HEK293 (cell line): ENCODE results near the gene NUDT3.

Experiments
- CTCF ChIA-PET: fragments of 350-600 bp; formaldehyde crosslinking; extraction: SDS; loops from one replicate; lab custom pipeline; 2021; ENCODE audit warnings: antibody characterized with exemption; lab: Yijun Ruan, JAX
- POLR2A ChIA-PET: fragments of 300-600 bp; formaldehyde crosslinking; extraction: SDS; loops from one replicate; lab custom pipeline; 2020; ENCODE audit warnings: antibody characterized with exemption, inconsistent platforms; lab: Yijun Ruan, JAX
- H3K27ac ChIP-seq: fragments of 200-500 bp; sonication (Bioruptor generic); 2 replicates; pipeline ENCODE4 v1.5.1; 2014; ENCODE audit warnings: low read depth, low read length, control low read depth, inconsistent platforms; ENCODE audit errors: extremely low read depth
- H3K36me3 ChIP-seq, 2 experiments: fragments of 200-500 bp in 1 of 2; sonication (Bioruptor generic) in 1 of 2; 1 replicate in 1 of 2; 2 replicates in 1 of 2; pipeline ENCODE4 v1.5.1; 2014 to 2017; ENCODE audit warnings: inconsistent platforms in 2 of 2, low read length in 2 of 2; ENCODE audit not compliant: control insufficient read depth in 2 of 2, insufficient read depth in 1 of 2
- H3K4me1 ChIP-seq: fragments of 200-500 bp; sonication (Bioruptor generic); 2 replicates; pipeline ENCODE4 v1.5.1; 2014; ENCODE audit warnings: mild to moderate bottlenecking, low read length, inconsistent platforms; ENCODE audit not compliant: control insufficient read depth, insufficient read depth
- H3K4me3 ChIP-seq: 2 replicates; pipeline ENCODE4 v1.5.1; 2011; ENCODE audit warnings: low read depth, mild to moderate bottlenecking, control low read depth, low read length, moderate library complexity
- H3K9me3 ChIP-seq: fragments of 200-500 bp; sonication (Bioruptor generic); 2 replicates; pipeline ENCODE4 v1.5.1; 2014; ENCODE audit warnings: low read depth, low read length, inconsistent platforms; ENCODE audit not compliant: control insufficient read depth, insufficient read depth
- SCRT2 ChIP-seq: fragments of 450-650 bp; formaldehyde crosslinking; IDR thresholded peaks from 2 replicates; pipeline ENCODE4 v1.5.1; 2016; ENCODE audit warnings: missing biosample characterization, missing genetic modification characterization
- ZBTB1 ChIP-seq: fragments of 450-650 bp; formaldehyde crosslinking; IDR thresholded peaks from 2 replicates; pipeline ENCODE4 v1.5.1; 2016; ENCODE audit warnings: missing biosample characterization, missing genetic modification characterization
- ZBTB26 ChIP-seq: fragments of 450-650 bp; formaldehyde crosslinking; optimal IDR thresholded peaks from 2 replicates; pipeline ENCODE3; 2016; ENCODE audit warnings: missing biosample characterization, mild to moderate bottlenecking, missing genetic modification characterization
- ZBTB48 ChIP-seq: fragments of 450-650 bp; formaldehyde crosslinking; IDR thresholded peaks from 2 replicates; pipeline ENCODE4 v1.5.1; 2016; ENCODE audit warnings: missing biosample characterization, missing genetic modification characterization
- ZEB2 ChIP-seq: fragments of 450-650 bp; formaldehyde crosslinking; IDR thresholded peaks from 2 replicates; pipeline ENCODE4 v1.5.1; 2016; ENCODE audit warnings: missing biosample characterization, missing genetic modification characterization
- ZNF138 ChIP-seq: fragments of 450-650 bp; formaldehyde crosslinking; IDR thresholded peaks from 2 replicates; pipeline ENCODE4 v1.5.1; 2016; ENCODE audit warnings: missing biosample characterization, missing genetic modification characterization, borderline replicate concordance
- ZNF155 ChIP-seq: fragments of 450-650 bp; formaldehyde crosslinking; IDR thresholded peaks from 2 replicates; pipeline ENCODE4 v1.5.1; 2016; ENCODE audit warnings: missing biosample characterization, missing genetic modification characterization
- ZNF175 ChIP-seq: fragments of 450-650 bp; formaldehyde crosslinking; IDR thresholded peaks from 2 replicates; pipeline ENCODE4 v1.5.1; 2016; ENCODE audit warnings: missing biosample characterization, missing genetic modification characterization
- ZNF19 ChIP-seq: fragments of 450-650 bp; formaldehyde crosslinking; IDR thresholded peaks from 2 replicates; pipeline ENCODE4; 2016; ENCODE audit warnings: missing biosample characterization, missing genetic modification characterization, low read depth
- ZNF202 ChIP-seq: fragments of 450-650 bp; formaldehyde crosslinking; IDR thresholded peaks from 2 replicates; pipeline ENCODE4 v1.5.1; 2016; ENCODE audit warnings: missing biosample characterization, missing genetic modification characterization, borderline replicate concordance
- ZNF248 ChIP-seq: fragments of 450-650 bp; formaldehyde crosslinking; IDR thresholded peaks from 2 replicates; pipeline ENCODE4 v1.5.1; 2017; ENCODE audit warnings: missing biosample characterization, missing genetic modification characterization
- ZNF274 ChIP-seq, 2 experiments: fragments of 200-500 bp in 1 of 2; fragments of 450-650 bp in 1 of 2; sonication (Bioruptor generic) in 1 of 2; formaldehyde crosslinking in 1 of 2; IDR thresholded peaks; 2 replicates each; pipeline versions ENCODE4 v1.5.1 to v1.6.1; 2014 to 2016; ENCODE audit warnings: borderline replicate concordance in 1 of 2, inconsistent platforms in 1 of 2, low read length in 1 of 2, missing biosample characterization in 1 of 2, missing genetic modification characterization in 1 of 2
- ZNF350 ChIP-seq: fragments of 450-650 bp; formaldehyde crosslinking; IDR thresholded peaks from 2 replicates; pipeline ENCODE4 v1.5.0; 2017; ENCODE audit warnings: missing biosample characterization, mild to moderate bottlenecking, missing genetic modification characterization
- ZNF513 ChIP-seq: fragments of 450-650 bp; IDR thresholded peaks from 2 replicates; pipeline ENCODE4 v1.5.1; 2018; ENCODE audit warnings: missing biosample characterization, missing genetic modification characterization
- ZNF514 ChIP-seq: fragments of 450-650 bp; formaldehyde crosslinking; IDR thresholded peaks from 2 replicates; pipeline ENCODE4 v1.5.1; 2016; ENCODE audit warnings: missing biosample characterization, missing genetic modification characterization
- ZNF580 ChIP-seq: fragments of 450-650 bp; formaldehyde crosslinking; IDR thresholded peaks from 2 replicates; pipeline ENCODE4 v1.5.1; 2016; ENCODE audit warnings: missing biosample characterization, missing genetic modification characterization
- ZNF660 ChIP-seq: fragments of 450-650 bp; IDR thresholded peaks from 2 replicates; pipeline ENCODE4 v1.5.1; 2018; ENCODE audit warnings: missing biosample characterization, mild to moderate bottlenecking, missing genetic modification characterization
- ZSCAN5A ChIP-seq: fragments of 450-650 bp; formaldehyde crosslinking; IDR thresholded peaks from 2 replicates; pipeline ENCODE4 v1.5.1; 2016; ENCODE audit warnings: missing biosample characterization, missing genetic modification characterization
- TF ChIP-seq, protein P1 (sequence below): fragments of 450-650 bp; formaldehyde crosslinking; IDR thresholded peaks from 2 replicates; pipeline ENCODE4 v1.5.1; 2016; ENCODE audit warnings: missing biosample characterization, missing genetic modification characterization
- TF ChIP-seq, protein P2 (sequence below): fragments of 450-650 bp; formaldehyde crosslinking; IDR thresholded peaks from 2 replicates; pipeline ENCODE4 v1.5.1; 2016; ENCODE audit warnings: missing biosample characterization, missing genetic modification characterization

Gene NUDT3

DNA sequence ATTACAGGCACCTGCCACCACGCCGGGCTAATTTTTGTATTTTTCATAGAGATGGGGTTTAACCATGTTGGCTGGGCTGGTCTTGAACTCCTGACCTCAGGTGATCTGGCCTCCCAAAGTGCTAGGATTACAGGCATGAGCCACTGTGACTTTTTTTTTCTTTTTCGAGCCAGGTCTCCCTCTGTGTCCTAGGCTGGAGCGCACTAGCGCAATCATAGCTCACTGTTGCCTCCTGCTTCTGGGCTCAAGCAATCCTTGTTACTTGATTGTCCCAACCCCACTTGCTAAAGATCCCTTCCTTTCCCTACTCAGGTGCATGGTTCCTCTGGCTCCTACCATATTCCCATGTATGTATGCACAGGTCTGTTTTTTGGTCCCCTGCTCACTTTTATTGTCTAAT, 116.3 kb downstream of the NUDT3 start:
- no peak overlapping the region for H3K4me3 ChIP-seq
- CTCF ChIA-PET, result interaction anchor here (0.6 to 1.4 kb wide), 5 partner anchors 8 to 252 kb away, joined by 3 to 6 read pairs (median 3); no protein-coding TSS in a partner anchor
- no peaks in the 10 kb centered on the region for H3K9me3 ChIP-seq
- H3K36me3 ChIP-seq, result peaks cover 0 to 4% of the 10 kb centered on the region in 2 experiments; a peak in 1 of 3 replicates
- TF ChIP-seq ZBTB1 (tag by site-specific recombination), result no peak
- TF ChIP-seq ZNF19 (tag by site-specific recombination), result no peak
- TF ChIP-seq ZNF202 (tag by site-specific recombination), result no peak
- TF ChIP-seq, protein P1, sequence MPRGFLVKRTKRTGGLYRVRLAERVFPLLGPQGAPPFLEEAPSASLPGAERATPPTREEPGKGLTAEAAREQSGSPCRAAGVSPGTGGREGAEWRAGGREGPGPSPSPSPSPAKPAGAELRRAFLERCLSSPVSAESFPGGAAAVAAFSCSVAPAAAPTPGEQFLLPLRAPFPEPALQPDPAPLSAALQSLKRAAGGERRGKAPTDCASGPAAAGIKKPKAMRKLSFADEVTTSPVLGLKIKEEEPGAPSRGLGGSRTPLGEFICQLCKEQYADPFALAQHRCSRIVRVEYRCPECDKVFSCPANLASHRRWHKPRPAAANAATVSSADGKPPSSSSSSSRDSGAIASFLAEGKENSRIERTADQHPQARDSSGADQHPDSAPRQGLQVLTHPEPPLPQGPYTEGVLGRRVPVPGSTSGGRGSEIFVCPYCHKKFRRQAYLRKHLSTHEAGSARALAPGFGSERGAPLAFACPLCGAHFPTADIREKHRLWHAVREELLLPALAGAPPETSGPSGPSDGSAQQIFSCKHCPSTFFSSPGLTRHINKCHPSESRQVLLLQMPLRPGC, result no peak
- no peak for TF ChIP-seq ZNF248 (tag by site-specific recombination)
- TF ChIP-seq ZNF274 (IDR thresholded peaks at IDR 0.05; ENCODE audit: low read length), result no peak
- TF ChIP-seq ZNF274 (tag by site-specific recombination; IDR thresholded peaks at IDR 0.05; ENCODE audit: borderline replicate concordance), result no peak
- H3K27ac ChIP-seq, result no peak overlapping the region
- no peaks in the 10 kb centered on the region for H3K4me1 ChIP-seq
- POLR2A ChIA-PET, result interaction anchor here (0.7 kb wide), 1 partner anchor 15 kb away, joined by 4 read pairs; no protein-coding TSS in a partner anchor

GRCh38 chr6:34275128-34275804, 117.2 kb downstream of the NUDT3 start:
- POLR2A ChIA-PET, result interaction anchor here (0.7 kb wide), 1 partner anchor 16 kb away, joined by 4 read pairs; no protein-coding TSS in a partner anchor
- CTCF ChIA-PET, result interaction anchor here (0.6 to 0.8 kb wide), 3 partner anchors 37 to 189 kb away, joined by 3 read pairs; no protein-coding TSS in a partner anchor
- Histone ChIP-seq H3K9me3 (no peaks in the 10 kb centered on the region), H3K27ac (no peak overlapping the region), H3K4me3 (no peak overlapping the region), H3K4me1 (no peaks in the 10 kb centered on the region), H3K36me3 (peaks cover 0 to 4% of the 10 kb centered on the region in 2 experiments; a peak in 1 of 3 replicates)
- TF ChIP-seq ZNF513 (tag by site-specific recombination) (no peak), ZNF138 (tag by site-specific recombination) (no peak), ZBTB48 (tag by site-specific recombination) (0 out of 2 replicates have a peak, but pooled peaks have one; percentile 39), SCRT2 (0 out of 2 replicates have a peak, but pooled peaks have one; percentile 22)

DNA sequence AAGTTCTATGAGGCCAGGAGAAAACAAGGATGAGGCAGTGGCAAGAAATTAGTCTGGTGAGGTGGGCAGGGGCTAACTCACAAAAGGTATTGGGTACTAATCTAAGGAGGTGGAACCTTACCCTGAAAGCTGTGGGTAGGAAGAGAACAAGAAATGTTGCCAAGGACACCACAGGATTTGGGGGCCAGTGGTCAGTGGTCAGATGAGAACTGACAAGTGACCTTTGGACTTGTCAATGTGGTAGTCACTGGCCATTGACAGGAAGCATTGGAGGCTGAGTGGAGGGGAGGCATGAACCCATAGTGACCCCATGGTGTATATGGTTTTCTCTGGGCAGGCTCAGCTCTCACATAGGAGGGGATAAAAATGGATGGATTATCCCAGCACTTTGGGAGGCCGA, 118.3 kb downstream of the NUDT3 start:
- no peaks in the 10 kb centered on the region for H3K36me3 ChIP-seq
- no peaks in the 10 kb centered on the region for H3K4me1 ChIP-seq
- H3K27ac ChIP-seq, result no peak overlapping the region
- ChIA-PET CTCF (no interaction called here), POLR2A (no interaction called here)
- no peak overlapping the region for H3K4me3 ChIP-seq
- no peaks in the 10 kb centered on the region for H3K9me3 ChIP-seq
- TF ChIP-seq ZNF514 (no peak), ZNF580 (tag by site-specific recombination) (no peak), ZSCAN5A (tag by site-specific recombination) (no peak), ZNF660 (tag by site-specific recombination) (no peak), ZNF175 (no peak), ZNF155 (tag by site-specific recombination) (no peak), ZBTB26 (no peak), ZNF350 (tag by site-specific recombination) (no peak), ZEB2 (tag by site-specific recombination) (no peak)
- TF ChIP-seq, protein P2, sequence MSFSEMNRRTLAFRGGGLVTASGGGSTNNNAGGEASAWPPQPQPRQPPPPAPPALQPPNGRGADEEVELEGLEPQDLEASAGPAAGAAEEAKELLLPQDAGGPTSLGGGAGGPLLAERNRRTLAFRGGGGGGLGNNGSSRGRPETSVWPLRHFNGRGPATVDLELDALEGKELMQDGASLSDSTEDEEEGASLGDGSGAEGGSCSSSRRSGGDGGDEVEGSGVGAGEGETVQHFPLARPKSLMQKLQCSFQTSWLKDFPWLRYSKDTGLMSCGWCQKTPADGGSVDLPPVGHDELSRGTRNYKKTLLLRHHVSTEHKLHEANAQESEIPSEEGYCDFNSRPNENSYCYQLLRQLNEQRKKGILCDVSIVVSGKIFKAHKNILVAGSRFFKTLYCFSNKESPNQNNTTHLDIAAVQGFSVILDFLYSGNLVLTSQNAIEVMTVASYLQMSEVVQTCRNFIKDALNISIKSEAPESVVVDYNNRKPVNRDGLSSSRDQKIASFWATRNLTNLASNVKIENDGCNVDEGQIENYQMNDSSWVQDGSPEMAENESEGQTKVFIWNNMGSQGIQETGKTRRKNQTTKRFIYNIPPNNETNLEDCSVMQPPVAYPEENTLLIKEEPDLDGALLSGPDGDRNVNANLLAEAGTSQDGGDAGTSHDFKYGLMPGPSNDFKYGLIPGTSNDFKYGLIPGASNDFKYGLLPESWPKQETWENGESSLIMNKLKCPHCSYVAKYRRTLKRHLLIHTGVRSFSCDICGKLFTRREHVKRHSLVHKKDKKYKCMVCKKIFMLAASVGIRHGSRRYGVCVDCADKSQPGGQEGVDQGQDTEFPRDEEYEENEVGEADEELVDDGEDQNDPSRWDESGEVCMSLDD (tag by site-specific recombination), result no peak
